NOMO-1 treated with DMSO at 0.1 percent for 48 hours (cell line): ENCODE data around the gene COL8A1.
"Not testable (repeated sequence)": the region's sequence is repeated elsewhere in the genome, so short reads cannot be mapped to it uniquely, and the experiment has no call there.

Experiments used
- DNase-seq: peaks from one replicate; lab custom pipeline; 2025; ENCODE audit not compliant: unreplicated experiment; lab: John Stamatoyannopoulos, UW

COL8A1 gene

DNA sequence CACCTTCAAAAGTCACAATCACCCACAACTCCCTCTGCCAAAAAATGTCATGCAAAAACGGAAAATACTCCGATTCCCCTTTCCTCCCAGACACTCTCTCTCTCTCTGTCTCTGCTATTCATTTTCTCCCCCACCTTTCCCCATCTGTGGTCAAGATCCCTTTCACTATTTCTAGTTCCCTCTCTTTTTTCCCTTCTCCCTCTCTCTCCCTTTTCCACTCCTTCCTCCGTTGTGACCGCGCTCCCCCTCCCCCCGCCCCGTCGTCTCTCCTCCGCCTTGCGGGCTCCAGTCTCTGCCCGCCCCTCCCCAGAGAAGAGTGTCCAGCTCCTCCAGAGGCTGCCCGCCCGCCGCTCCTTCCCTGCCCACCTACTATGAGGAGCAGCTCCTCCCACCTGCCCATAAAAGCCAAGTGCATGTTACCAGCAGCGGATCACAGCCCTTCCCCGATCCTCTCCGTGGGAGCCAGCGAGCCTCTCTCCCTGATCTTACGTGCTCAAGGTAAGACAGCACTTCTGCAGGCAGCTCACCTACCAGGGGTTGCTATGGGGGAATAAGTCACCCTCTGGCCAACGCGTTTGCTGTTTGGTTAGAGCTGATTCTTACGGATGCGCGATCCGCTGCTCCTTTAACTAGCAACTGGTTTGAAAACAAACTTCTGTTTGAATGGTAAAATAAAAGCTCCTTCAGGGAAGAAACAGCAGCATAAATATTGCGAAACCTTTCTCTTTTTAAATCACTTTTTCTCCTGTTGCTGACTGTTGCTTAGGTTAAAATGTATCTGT lies at the start of gene COL8A1:
Gene COL8A1, plus strand, starts transcription at position 428 of the 782 bp plus-strand sequence. CDS start 152,089 bp downstream, outside the sequence.
- no peak for DNase-seq

DNA sequence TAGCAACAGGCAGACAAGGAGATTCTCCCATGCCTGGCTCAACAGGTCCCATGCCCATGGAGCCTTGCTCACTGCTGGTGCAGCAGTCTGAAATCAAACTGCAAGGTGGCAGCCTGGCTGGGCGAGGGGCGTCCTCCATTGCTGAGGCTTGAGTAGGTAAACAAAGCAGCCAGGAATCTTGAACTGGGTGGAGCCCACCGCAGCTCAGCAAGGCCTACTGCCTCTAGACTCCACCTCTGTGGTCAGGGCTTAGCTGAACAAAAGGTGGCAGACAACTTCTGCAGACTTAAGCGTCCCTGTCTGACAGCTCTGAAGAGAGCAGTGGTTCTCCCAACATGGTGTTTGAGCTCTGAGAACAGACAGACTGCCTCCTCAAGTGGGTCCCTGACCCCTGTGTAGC lies 49.2 kb upstream of the COL8A1 start:
- not testable (repeated sequence) for DNase-seq

DNA sequence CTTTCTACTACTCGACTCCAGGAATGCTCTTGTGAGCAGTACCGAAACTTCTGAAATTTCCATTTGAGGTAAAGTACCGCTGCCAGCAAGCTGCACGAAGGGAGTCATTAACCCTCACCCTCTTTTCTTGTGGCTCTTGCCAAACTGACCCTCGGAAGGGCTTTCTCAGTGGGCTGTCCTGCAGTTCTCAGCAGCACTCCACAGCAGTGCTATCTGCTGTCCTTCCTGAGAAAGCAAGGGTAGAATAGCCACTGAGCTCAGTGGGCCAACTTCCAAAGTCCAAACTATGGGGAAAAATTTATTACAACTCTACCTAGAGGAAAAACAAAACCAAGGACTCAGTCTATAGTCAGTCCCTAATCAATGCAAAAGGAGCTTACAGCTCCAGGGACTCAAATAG lies 38.5 kb upstream of the COL8A1 start:
- no peak for DNase-seq

DNA sequence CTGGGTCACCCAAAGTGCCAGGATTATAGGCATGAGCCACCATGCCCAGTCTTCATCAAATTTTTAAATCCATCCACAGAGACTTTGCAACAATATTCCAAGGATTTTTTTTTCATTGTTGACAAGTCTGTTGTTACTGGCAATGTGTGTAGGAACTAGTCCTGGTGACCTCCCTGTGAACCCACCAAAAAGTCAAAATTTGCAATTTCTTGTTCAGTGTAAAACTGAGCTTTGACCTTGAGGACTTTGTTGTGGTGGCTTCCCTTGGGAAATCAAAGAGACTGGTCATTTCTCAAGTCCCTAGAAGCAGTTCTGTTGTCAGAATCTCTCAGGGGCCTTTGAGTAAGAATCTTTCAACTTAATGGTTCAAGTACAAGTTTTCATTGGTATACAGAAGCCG lies 36.9 kb upstream of the COL8A1 start:
- DNase-seq: no peak

DNA sequence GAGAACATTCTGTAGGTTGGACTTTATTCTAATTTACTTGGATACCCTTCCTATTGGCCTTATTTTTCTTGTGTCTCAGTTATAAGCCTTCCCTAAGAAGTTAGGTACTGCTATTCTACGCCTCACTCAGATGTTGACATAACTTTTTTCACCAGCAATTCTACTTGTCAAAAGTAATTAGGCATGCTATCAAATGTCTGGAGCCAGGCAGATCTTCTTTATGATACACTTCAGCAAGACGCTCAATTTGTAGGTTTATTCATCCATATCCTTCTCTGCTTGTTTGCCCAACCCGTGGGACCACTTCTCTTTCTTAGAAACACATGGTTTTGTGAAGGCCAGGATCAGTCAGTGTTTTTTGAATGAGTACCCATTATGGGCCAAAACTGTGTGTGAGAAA lies 36.2 kb upstream of the COL8A1 start:
- no peak for DNase-seq

DNA sequence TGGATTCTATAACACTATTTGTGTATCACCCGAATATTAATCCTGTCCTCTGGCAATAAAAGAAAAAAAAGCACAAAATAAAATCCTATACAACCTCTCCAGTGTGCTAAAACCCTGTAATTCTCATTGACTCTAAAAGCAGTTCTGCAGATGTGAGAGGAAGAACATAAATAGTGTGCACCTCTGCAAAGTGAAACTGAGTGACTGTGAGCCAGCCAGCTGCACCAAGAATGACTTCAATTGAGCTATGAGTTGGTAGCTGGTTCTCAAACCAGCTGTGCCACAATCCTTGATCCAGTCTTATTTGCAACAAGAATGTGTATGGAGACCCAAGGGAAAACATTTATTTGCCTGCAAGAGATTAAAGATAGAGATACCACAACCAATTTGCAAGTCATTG lies 31.2 kb upstream of the COL8A1 start:
- DNase-seq: no peak

DNA sequence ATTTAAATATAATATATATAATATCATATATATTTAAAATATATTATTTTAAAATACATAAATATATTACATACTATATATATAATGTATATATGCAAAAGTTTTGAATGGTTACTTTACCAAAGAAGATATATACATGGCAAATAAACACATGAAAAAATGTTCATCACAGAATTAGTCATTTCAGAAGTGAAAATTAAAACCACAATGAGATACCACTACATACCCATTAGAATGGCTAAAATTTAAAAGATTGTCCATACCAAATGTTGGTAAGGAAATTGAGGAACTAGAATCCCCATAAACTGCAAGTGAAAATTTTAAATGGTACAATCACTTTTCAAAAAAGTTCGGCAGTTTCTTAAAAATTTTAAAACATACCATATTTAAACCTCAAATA lies 23.6 kb upstream of the COL8A1 start:
- no peak for DNase-seq

DNA sequence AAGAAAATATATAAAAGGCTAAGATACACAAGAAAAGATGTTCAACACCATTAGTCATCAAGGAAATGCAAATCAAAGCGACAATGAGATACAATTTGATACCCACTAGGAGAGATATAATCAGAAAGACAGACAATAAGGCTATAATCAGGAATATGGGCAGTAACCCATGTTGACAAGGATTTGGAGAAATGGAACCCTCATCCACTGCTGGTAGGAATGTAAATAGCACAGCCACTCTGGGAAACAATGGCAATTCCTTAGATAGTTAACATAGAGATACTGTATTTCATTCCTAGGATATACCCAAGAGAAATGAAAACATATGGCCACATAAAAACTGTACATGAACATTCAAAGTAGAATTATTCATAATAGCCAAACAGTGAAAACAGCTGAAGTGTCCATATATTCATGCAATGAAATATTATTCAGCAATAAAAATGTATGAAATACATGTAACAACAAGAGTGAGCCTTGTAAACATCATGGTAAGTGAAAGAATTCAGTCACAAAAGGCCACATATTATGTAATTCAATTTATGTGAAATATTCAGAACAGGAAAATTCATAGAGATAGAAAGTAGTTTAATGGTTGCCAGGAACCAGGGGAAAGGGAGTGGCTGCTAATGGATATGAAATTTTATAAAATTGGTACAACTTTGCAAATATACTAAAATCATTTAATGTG lies 18.2 kb upstream of the COL8A1 start:
- DNase-seq: no peak

DNA sequence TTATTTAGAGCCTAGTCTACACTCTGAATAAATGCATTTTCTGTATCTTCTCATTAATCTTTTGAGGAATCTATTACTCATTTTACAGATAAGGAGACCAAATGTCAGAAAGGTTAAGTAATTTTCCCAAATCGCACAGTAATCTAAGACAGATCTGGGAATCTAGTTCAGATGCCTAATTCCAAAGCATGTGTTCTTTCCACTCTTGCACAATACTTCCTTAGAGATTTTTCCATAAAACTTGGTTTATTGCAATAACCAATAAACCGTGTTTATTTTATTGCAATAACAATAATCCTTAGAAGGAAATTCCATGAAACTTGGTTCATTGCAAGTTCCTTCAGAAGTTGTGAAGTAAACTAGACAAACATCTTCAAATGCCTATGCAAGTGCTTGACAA lies 17.4 kb upstream of the COL8A1 start:
- DNase-seq: no peak

DNA sequence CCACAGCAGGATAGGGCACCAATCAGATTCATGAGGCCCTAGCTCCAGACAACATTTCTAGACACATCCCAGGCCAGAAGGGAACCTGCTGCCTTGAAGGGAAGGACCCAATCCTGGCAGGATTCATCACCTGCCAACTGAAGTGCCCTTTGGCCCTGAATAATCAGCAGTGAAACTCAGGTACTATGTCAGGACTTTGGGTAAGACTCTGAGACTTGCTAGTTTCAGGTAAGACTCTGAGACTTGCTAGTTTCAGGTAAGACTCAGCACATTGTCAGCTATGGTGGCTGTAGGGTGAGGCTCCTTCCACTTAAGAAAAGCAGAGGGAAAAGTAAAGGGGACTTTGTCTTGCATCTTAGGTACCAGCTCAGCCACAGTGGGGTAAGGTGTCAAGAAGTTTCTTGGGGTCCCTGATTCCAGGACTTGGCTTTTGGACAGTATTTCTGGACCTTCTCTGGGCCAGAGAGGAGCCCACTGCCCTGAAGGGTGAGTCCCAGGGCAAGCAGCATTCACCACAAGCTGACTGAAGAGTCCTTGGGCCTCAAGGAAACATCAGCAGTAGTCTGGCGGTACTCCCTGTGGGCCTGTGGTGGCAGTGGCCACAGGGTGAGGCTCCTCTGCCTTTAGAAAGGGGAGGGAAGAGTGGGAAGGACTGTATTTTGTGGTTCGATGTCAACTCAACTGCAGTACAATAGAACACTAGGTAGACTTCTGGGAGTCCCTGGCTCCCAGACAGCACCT lies 13.7 kb upstream of the COL8A1 start:
- no peak for DNase-seq

DNA sequence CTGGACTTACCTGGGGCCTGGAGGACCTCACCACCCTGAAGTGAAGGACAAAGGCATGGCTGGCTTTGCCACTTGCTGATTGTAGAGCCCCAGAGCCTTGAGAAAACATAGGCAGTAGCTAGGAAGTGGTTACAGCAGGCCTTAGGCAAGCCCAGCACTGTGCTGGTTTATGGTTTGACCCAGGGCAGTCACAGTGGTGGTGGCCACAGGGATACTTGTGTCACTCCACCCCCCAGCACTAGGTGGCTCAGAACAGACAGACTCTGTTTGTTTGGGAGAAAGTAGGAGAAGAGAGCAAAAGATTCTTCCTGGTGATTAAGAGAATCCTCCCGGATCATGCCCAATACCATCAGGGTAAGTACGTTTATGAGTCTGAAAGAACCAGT lies 13.2 kb upstream of the COL8A1 start:
- no peak for DNase-seq

DNA sequence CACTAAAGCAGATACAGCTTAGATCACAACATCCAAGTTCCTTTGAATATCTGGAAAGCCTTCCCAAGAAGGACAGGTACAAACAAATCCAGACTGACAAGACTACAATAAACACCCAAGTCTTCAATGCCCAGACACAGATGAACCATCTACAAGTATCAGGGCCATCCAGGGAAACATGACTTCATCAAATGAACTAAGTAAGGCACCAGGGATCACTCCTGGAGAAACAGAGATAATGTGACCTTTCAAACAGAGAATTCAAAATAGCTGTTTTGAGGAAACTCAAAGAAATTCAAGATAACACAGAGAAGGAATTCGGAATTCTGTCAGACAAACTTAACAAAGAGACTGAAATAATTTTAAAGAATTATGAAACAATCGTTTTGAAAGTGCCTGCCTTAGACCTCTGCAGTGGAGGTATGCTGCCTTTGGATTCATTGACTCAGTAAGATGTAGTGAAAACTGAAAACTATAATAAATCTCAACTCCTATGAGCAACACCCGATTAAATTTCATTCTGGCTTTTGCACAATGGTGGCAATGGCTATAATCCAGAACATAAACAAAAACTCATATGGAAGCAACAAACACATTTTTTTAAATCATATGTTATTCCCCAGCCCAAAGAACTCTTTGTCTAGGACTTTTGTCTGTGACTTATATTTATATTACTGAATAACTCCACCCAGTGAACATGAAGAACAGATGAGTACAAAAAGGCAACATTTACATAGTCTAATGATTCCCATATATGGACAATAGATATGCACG lies 12.6 kb upstream of the COL8A1 start:
- DNase-seq: no peak

DNA sequence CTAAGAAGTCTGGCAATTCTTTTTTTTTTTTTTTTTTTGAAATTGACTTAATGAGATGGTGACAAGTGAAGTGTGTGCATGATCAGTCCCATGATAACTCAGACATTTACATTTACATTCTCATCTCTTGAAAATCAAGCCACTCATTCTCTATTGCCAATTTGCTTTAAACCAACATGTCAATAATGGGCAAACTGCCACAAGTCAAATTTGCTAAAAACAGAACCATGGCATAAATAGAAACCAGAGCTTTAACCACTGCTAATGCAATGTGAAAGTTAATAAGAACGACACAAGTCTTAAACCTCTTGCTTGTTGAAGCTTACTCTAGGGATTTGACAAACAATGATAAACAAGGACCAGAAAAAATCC lies 12.0 kb upstream of the COL8A1 start:
- no peak for DNase-seq

DNA sequence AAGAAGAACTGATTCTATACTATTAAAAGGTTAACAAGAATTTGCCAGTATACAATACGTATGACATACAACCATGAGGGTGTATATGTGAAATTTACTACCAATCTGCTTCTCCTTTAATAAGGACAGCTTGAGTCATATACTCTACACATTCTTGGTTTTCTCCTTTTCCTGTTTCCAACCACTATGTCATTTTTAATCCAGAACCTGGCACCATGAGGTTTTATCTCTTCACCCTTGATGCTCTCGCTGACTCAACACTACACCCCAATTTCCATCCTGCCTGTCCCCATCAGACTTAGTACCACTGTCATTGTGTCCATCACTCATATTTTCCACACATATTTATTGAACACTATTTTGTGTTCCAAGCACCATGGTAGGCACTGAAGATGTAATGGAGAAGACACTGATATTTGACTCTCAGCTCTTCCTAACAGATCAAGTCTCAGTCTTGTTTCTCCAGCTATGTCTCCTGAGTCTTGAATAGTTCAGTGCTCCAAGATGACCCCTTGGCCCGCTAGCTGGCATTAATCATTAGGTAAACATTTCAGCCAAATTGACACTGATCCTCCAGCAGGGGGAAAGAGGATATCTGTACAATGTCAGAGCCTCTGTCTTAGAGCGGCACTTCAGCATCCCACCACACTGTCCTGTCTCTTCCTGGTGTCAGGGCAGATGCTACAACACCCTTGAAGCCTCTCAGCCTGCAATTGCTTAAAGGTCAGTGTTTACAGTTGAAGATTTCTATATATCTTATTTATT lies 11.2 kb upstream of the COL8A1 start:
- no peak for DNase-seq

DNA sequence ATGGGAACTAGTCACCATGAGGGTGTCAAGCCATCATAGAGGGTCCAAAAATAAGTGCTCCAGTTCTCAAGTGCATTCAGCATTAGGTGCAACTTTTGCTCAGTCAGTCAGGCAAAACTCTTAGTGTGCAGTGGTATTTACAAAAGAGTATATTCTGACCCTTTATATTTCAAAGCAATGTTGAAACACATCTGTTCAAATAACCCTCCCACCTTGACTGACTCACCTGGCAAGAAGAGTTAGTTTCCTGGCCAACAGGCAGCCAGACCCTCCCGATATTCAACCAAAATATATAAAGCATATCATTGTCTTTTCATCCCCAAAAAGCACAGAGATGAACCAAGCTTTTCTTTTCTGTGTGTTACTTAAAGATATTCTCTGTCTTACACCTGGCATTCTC lies 7.6 kb upstream of the COL8A1 start:
- no peak for DNase-seq

DNA sequence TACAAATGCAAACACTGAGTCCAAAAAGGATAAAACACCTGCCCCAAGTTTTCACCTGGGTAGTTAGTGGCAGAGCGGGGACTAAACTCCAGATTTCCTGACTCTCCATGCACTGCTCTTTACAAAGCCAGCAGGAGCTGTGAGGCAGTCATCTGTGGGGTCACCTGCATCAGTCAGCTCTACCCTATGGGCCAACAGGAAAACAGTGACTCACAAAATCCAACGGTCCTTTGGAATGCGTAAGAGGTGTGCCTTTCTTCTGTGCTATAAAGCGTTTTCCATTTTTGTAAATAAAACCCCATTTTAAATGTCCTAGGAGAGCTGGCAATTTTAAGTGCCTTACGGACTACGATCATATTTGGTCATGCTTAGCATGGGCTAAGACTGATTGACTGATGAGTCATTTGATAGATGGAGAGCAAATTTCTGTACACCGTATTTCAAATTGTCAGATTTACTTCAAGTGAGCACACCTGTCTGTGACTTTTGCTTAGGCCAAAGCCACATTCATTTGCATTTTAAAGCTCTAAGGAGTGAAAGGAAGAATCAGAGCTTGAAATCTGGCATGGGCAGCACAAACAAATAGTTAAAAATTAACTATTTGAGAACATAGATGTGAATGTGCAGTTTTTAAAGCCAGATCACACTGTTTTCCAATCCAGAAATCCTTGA lies 4.4 kb upstream of the COL8A1 start:
- DNase-seq: no peak

DNA sequence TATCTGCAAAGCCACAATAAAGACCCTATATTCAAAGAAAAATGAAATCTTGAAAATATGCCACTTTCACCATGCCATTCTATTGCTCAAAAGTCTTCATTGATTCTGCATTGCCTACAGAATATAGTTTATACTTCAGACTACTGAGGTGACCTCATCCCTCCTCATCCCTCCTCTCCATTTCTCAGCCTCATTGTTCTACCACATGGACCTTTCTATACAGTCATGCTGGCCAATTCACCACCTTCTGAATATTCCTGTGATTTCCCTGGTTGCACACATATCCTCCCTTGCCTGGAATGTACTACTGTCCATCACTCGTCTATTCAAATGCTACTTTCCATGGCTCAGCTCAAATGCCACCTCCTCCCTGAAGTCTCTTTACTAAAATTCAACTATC lies 3.5 kb upstream of the COL8A1 start:
- no peak for DNase-seq

DNA sequence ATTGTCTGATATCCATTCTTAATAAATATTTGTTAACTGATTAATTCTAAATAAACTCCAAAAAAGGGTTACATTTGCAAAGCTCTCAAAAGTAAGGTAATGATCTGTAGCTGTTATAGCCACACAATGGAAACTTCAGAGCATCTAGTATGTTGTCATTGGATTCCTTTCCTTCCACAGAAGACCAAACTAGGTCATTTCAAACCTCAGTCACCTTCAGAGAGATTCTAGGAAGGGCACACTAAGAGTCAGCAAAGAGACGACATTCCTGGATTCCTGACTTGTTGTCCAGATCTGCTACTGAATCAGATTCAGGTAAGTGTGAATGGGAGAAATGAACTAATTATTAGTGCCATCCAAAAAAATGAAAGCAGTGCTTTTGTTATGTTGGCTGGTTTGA lies 3.0 kb upstream of the COL8A1 start:
- no peak for DNase-seq

DNA sequence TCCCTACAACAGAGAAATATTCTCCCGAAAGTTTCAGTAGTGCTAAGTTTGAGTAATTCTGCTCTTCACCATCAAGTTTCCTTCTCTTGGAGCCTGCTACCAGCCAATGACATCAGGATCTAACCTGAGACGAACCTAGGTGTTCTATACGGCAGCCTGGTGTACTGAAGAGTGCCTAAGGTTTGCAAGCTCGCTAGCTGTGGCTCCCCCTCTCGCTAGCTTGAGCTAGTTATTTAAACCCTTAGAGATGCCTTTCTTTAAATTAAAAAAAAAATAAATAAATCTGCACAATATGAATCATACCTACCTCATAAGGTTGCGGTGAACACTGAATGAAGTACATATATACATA lies 1.4 kb upstream of the COL8A1 start:
- DNase-seq: no peak
